GM18526 (cell line): ENCODE data around the gene ANKRD30A.

ENCODE experiments used
- POLR2A ChIP-seq: IDR thresholded peaks from 3 replicates; pipeline ENCODE4 v1.6.1; 2011; ENCODE audit not compliant: insufficient read length; ENCODE audit errors: extremely low read depth

Gene ANKRD30A

DNA sequence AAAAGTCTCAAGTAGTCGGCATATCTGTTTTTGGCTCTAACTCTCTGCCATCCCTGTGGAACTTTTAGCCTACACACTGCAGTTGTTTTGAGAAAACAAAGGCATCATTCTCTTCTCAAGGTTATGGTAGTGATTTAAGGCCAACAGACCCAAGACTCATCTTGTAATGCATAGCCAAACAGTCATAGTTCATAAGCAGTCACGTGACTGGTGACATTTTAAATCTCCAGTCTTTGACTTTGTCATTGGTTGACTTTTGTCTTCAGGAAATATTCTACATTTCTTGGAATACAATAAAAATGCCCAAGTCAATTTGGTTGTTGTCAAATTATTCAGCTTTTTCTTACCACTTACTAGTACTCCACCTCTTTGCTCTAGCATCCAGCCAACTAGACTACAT, 114.8 kb downstream of the ANKRD30A start:
- no peak for TF ChIP-seq POLR2A

DNA sequence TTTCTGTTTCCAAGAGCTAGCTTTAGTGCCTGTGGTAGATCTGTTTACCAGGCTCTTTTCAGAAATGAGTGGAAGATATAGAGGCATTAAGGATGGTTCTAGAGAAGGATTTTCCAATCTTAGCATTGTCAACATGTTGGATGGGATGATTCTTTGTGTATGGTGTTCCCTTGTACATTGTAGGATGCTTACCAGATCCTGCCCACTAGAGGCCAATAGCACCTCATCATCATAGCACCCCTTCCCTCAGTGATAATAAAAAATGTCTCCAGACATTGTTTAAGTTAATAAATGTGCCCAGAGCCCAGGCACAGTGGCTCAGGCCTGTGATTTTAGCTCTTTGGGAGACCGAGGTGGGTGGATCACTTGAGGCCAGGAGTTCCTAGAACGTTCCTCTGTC, 121.2 kb downstream of the ANKRD30A start:
- no peak for TF ChIP-seq POLR2A

- TF ChIP-seq POLR2A: no peak
Observed at GRCh38 chr10:37263304-37263703, 137.9 kb downstream of the ANKRD30A start.

GRCh38 chr10:37268266-37268665, 142.9 kb downstream of the ANKRD30A start:
- TF ChIP-seq POLR2A: no peak

DNA sequence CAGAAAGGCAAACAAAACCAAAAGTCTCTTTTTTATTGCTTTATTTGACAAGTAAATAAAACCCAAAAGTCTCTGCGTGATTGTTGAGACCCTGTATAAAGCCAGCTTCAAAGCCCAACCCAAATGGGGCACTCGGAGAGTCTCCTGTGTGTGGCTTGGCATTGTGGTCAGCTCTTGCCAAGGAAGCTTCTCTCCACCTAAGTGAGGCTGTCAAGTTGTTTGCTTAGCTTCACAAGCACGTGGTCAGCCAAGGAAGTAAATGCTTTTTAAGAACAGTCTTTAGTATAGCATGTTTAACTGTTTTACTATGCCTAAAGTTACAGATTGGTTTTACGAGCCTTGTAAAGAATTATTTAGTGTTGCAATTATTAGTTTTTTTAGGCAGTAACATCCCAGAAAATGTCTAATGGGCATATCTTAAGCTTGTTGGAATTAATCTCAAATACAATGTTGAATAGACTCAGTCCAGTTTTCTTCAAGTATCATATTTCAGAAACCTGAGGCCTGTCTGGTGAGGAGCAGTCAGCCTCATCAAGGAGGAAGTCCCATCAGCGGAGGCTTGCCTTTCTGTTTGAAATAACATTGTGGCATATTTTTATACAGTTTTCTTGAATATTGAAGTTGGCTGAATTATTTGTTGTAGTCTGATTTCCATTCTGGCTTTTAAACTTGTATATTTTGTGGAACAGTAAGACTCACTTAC, 144.3 kb downstream of the ANKRD30A start:
- no peak for TF ChIP-seq POLR2A

DNA sequence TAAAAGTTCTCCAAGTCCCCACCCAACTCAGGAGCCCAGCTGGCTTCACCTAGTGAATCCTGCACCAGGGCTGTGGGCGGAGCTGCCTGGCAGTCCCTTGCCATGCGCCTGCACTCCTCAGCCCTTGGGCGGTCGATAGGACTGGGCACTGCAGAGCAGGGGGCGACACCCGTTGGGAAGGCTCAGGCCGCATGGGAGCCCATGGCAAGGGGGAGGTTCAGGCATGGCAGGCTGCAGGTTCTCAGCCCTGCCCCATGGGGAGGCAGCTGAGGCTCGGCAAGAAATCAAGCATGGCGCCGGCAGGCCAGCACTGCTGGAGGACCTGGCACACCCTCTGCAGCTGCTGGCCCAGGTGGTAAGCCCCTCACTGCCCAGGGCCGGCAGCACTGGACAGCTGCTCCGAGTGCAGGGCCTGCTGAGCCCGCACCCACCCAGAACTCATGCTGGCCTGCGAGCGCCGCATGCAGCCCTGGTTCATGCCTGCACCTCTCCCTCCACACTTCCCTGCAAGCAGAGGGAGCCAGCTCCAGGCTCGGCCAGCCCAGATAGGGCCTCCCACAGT, 149.9 kb downstream of the ANKRD30A start:
- no peak for TF ChIP-seq POLR2A

DNA sequence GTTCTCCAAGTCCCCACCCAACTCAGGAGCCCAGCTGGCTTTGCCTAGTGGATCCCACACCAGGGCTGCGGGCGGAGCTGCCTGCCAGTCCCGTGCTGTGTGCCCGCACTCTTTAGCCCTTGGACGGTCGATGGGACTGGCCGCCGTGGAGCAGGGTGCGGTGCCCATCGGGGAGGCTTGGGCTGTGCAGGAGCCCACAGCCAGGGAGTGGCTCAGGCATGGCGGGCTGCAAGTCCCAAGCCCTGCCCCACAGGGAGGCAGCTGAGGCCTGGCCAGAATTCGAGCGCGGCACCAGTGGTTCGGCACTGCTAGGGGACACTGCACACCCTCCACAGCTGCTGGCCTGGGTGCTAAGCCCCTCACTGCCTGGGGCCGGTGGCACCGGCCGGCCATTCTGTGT, 159.7 kb downstream of the ANKRD30A start:
- no peak for TF ChIP-seq POLR2A

DNA sequence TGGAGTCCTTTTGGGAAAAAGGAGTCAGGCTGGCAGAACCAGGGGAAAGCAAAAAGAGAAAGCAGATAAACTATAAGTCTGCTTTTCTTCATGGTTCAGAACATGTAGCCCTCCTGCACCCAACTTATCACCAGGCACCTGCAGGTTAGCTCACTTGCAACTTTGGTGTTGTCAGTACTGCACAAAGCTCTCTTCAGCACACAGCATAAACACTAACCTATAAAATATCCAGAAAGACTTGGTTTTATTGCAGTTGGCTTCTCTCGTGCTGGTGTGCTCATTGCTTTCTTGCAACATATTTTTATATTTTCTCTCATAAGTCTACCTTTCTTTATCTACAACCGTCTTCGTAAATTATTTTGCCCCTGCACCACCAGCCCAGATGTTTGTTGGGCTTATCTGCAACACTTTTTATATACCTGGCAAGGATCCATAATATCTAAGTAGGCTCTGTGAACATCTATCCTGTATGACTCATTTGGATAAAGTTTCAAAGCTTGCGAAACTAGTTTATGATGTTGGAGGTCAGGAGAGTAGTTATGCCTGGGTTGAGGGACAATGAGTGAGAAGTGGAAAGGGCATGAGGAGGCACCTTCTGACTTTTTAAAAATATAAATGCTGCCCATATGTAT, 164.6 kb downstream of the ANKRD30A start:
- no peak for TF ChIP-seq POLR2A

GRCh38 chr10:37301271-37301670, 175.9 kb downstream of the ANKRD30A start:
- no peak for TF ChIP-seq POLR2A

DNA sequence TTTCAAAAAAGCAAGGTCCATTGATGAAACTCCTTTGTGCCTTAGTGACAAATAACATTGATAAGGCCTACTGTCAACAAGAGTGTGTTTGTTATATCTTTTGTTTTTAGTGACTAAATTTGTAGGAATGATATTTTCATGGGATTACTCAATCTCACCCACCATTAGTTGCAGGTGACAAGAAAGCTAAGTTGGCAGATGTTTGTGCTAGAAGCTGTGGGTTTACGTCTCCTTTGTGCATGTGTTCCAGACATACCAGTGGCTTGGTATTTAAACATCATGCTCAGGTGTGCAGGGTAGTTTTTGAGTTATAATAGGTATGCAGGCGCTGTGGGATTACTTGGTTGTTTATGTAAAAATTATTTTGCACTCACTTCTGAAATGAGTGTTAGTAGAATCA, 178.6 kb downstream of the ANKRD30A start:
- no peak for TF ChIP-seq POLR2A

- no peak for TF ChIP-seq POLR2A
Observed at GRCh38 chr10:37314350-37314749, 189.0 kb downstream of the ANKRD30A start.

DNA sequence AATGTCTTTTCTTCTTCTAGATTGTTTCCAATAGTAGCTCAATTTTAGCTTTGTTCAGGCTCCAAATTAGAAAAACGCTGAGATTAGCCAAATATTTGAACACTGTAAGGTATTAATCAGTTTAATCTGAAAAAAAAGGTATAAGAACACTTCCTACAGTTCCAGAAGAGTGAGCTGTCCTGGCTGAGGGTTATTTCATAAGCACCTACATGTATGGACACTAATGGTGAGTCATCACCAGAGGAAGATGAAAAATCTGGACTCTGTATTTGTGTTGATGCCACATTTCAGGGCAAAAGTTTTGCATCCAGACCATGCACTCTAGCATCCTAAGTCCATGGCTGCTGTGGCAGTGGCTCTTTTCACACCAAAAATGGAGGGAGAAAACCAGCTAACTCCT, 189.5 kb downstream of the ANKRD30A start:
- TF ChIP-seq POLR2A: no peak

- TF ChIP-seq POLR2A: no peak
Observed at GRCh38 chr10:37344413-37344812, 219.0 kb downstream of the ANKRD30A start.

DNA sequence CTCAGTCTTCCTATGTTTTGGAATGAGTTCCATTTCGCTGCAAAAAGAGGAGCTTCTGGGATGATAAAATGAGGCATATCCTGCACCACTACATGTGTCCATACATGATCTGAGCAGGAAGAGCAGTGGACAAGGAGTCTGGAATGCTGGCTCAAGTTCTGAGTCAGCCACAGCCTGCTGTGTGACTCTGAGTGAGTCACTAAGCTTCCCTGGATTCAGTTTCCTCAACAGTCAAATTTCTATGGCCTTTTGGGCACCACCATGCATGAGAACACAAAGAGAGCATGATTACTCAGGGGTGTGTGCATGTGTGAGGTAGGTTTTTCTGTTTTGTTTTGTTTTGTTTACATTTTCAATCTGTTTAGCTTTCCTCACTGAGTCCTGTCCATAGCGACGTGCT, 254.6 kb downstream of the ANKRD30A start:
- TF ChIP-seq POLR2A: no peak

DNA sequence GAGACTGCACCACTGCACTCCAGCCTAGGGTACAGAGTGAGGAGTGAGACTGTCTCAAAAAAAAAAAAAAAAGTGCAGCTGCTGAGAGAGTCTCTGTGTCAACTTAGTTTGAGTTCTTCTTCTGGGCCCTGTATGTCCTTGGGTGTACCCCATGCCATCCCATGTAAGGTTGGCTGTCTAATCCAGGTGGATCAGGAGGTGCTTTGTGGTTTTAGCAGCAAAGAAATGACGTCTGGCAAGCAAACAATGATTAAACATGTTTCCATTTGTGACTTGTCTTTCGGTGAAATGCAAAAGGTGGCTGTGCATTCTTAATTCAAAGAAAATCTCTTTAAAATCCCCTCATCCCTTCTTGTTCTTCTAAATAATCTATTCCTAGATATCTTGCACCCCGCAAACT, 255.9 kb downstream of the ANKRD30A start:
- TF ChIP-seq POLR2A: no peak

DNA sequence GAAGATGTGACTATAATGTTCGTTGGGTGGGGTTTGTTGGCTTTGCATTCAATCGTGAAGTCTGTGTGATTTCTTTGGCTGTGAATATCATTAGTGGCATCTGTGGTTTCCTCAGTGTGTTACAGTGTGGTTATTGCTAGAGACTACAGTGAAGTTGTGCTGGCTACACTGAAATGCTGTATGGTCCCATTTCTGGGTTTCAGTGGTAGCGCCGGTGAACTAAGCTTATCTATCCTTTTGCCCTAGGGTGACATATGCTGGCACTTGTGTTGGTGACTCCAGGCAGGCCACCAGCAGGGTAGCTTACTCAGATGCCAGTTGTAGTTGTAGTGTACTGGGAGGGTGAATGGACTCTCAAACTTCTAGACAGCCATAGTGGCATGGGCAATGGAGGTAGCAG, 259.5 kb downstream of the ANKRD30A start:
- no peak for TF ChIP-seq POLR2A

DNA sequence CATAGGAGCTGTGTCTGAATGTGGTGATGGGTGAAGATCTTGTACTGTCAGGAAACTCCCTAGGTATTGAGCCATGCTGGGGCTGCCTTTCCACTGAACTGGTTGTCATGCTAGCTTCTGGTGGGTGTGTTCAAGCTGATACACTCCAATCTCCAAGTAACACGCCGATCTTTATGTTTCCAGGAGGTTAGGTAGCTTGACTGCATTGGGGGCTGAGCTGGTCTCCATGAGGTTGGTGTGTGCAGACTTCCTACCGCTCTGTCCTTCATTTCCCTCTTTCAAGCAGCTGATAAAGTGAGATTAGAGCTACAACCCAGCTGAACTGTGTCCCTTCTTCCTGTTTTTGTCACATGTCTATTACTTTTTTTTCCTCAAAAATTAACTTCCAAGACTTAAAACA, 265.5 kb downstream of the ANKRD30A start:
- no peak for TF ChIP-seq POLR2A
